GM21423 (cell line): Measurements from ENCODE around the gene CFAP299.
"Not testable (repeated sequence)": the region's sequence is repeated elsewhere in the genome, so short reads cannot be mapped to it uniquely, and the experiment has no call there.

Source experiments
- ATAC-seq: cut with Tn5 transposase; IDR thresholded peaks from one replicate; pipeline ENCODE4 v1.9.1; 2021; ENCODE audit warnings: mild to moderate bottlenecking, moderate library complexity; ENCODE audit not compliant: unreplicated experiment

CFAP299 gene

GRCh38 chr4:80586716-80587115, 251.2 kb downstream of the CFAP299 start:
- no peak for ATAC-seq

- no peak for ATAC-seq
Measured at GRCh38 chr4:80587871-80588385, 252.4 kb downstream of the CFAP299 start.

DNA sequence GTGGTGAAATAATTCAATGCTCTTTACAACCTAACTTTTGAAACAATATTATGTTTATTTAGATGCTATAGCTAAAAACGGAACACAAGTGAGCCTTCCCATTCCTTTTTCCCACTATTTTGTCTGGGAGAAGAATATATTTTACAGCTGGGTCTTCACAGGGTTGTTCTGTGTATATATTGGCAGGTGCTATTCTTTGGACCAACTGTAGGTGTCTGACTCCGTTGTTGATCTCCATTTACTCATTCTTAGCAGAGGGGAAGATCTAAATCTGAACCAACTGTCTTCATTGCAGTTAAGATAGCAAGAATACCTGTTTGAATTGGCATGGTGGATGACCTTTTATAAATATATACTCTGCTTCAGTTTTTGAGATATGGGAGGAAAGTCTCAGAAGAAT, 257.4 kb downstream of the CFAP299 start:
- ATAC-seq, result peak; percentile 71

DNA sequence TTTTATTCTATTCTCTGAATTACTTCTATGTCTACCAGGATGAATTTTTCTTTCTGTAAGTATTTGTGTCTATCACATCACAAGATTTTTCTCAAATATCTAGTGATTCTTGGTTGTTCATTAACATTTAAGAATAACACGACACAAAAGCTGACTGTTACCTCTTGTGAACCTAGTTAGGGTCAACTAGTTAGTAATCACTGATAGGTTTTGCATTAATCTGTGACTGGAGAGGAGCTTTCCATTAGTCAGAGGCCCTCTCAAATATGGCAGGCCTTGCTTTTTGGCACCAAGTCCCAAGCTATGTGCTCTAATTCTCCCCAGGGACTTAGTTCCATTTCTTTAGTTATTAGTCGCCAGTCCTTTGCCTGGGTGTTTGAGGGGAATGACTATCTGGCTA, 259.2 kb downstream of the CFAP299 start:
- ATAC-seq, result no peak

DNA sequence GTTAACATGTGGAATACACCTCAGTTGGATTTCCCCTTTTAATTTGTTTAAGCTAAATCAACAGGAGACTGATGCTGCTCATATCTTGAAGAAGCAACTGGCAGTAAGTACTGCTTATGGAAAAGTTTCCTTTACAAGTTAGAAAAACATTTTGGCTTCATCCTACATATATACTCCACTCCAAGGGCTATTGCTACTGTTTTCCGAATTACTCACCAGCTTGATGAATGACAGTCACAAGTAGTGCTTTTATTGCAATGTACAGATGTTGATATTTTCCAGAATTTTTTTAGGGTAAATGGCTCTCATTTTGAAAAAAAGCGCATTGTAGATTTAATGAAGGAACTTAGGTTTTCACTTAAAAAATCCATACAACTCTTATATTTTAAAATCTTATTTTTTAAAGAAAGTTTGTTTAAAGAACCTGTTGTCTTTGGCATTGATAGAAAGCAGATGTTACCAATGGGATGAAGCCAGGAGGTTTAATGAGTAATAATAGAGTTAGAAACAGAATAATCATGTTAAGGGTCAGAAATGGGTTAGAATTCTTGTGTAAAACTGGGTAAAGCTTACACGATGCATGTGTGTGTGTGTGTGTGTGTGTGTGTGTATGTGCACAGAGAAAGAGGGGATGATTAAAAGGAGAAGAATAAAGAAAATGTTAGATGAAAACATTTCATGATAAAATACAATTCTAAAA, 272.9 kb downstream of the CFAP299 start:
- ATAC-seq, result no peak

DNA sequence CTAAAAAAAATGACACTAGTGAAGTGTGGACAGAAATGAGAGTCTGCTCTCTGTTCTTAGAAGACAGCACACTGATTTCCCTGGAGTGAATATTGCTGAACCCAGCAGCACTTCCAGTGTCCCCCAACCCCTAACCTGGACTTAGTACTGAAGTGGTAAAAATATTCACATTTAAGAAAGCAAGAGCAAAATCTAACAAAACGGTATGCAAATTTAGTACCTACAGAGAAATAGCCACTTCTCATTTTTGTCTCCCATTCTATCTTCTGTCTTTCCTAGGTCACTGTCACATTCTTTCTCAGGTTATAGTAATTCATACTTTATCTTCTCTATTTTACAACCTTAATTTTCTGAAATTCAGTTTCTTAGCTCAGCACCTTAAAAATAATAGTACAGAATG, 274.7 kb downstream of the CFAP299 start:
- ATAC-seq, result no peak

GRCh38 chr4:80610845-80611677, 275.5 kb downstream of the CFAP299 start:
- peak; percentile 77 for ATAC-seq

GRCh38 chr4:80611678-80611979, 276.1 kb downstream of the CFAP299 start:
- peak; percentile 12 for ATAC-seq

DNA sequence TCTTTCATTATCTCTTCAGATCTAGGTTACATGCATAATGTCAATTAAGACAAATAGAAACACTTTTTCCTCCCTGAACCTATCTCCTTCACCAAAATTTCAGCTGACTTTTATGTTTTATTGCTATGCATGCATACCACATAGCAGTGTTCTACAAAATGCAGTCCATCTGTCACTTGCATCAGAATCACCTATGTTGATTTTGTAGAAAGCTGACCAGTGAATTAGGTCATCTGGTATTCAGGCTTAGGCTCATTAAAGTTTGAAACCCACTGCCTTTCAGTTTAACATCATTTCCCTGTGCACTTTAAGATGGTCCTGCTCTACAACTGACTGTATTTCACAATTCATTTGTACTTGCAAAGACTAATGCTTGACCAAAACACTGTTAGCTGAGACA, 277.9 kb downstream of the CFAP299 start:
- no peak for ATAC-seq

GRCh38 chr4:80614319-80614718, 278.8 kb downstream of the CFAP299 start:
- no peak for ATAC-seq

- ATAC-seq, result no peak
Measured at GRCh38 chr4:80615099-80615498, 279.6 kb downstream of the CFAP299 start.

DNA sequence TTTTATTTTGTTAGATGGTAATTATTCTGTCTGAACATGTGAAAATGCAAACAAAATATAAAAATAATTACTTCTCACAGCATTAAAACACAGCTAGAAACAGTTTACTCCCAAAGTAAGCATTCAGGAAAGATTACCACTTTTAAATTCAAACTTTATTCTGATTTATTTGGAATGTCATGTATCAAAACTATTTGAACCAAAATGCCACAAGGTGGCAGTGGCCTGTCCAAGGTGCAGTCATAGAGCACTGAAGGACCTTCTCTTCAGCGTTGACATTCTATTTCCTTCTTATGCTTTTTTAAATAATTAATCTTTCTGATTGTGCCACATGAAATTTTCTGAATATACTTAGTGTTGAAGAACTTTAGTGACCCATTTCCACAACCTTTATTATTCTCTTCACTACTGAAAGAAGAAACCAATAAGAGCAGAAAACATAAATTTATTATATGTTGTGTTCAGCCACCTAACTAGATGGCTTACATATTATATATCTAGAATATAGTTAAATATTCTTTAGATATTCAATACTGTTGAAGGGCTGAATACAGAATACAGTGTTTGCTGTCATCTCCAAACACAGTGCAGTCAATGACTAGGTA, 283.6 kb downstream of the CFAP299 start:
- ATAC-seq, result no peak

DNA sequence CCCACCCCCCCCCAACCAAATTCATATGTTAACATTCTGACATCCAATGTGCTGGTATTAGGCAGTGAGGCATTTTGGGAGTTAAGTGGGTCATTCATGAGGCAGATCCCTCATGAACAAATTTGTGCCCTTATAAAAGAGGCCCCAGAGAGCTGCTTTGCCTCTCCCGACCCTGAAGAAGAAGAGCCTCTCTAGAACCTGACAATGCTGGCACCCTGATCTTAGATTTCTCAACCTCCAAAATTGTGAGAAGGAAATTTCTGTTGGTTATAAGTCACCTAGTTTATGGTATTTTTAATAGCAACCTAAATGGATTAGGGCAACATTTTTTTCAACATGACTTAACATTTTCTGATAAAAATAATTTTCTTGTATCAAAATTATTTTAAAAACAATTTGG, 296.3 kb downstream of the CFAP299 start:
- ATAC-seq, result no peak

DNA sequence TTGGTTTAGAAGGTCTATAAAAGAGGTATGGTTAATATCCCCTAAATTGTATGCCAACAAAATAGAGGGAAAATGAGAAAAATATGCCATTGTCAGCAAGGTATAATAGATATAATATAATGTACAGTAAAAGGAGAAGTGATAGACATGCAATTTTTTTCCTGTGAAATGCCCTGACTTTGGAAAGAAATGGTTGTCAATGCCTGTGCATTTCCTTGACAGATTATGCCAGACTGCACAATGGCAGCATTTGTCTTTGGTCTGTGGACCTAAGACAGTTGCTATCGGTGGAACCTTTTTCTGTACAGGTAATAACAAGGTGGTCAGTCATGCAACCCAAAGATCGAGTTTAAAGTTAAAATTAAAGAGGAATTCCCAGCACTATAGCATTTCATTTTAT, 301.7 kb downstream of the CFAP299 start:
- no peak for ATAC-seq

- ATAC-seq, result no peak
Measured at GRCh38 chr4:80646061-80646460, 310.5 kb downstream of the CFAP299 start.

- ATAC-seq, result no peak
Measured at GRCh38 chr4:80655662-80656061, 320.1 kb downstream of the CFAP299 start.

- not testable (repeated sequence) for ATAC-seq
Measured at GRCh38 chr4:80670118-80670517, 334.6 kb downstream of the CFAP299 start.

- no peak for ATAC-seq
Measured at GRCh38 chr4:80678413-80678812, 342.9 kb downstream of the CFAP299 start.

DNA sequence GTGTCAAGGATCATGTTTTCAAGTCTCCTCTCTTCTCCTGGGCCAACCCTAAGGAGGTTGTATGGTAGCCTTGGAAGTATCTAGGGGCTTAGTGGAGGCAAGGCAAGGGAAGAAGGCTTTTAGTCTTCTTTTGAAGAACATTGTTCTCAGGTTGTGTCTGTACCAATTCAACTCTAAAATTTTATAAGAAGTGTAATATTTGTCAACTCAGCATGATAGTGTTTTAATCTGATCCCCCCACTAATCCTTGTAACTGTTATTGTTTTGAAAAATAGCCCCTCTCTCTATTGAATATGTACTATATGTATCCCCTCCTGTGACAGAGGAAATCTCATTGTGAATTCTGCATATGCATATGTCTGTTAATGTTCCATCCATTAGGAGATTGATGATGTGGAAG, 345.4 kb downstream of the CFAP299 start:
- no peak for ATAC-seq

DNA sequence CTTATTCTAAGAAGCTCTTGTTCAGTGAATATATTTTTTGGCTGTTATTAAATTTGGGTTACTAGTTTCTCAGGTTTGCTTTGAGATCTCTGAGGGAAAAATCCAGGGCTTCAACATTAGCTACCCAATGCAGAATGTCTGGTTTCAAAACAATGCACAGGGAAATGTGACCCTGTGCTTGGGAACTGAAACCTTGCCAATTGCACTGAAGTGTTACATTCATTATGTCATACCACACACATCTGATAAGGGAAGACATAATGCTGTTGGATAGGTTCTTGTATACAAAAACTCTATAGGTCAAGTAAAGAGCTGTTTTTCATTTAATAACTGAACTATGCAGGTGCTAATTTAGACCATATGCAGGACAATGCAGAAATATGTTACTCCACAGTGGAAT, 349.7 kb downstream of the CFAP299 start:
- ATAC-seq, result peak; percentile 51

GRCh38 chr4:80687736-80688135, 352.2 kb downstream of the CFAP299 start:
- ATAC-seq, result not testable (repeated sequence)

DNA sequence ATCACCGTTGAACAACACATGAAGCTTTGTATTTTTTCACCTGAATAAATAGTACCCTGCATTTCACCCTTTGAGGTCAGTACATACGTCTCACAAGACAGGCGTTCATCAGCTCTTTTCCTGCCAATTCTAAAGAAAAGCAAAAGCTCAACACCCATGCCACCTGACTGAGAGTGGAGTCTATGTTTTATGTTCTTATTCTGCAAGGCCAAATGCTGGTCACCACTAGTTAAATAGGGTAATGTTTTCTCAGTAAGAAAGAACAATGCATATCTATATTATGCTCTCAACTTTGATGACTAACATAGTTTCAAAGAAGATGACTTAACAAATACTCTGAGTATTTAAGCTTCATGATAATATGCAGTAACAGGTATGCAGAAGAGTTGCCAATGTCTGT, 358.6 kb downstream of the CFAP299 start:
- no peak for ATAC-seq
